PC-3 (cell line): ENCODE measurements around the gene PMEPA1. TPM values are rescaled to one million over a fixed set of nuclear protein-coding genes. Genes with fewer than 3 reads are reported as not detected.

ENCODE experiments used
- ATAC-seq: fragments of 200-7000 bp; cut with Tn5 transposase; 2 replicates; pipeline ENCODE4 v1.9.1; 2020; ENCODE audit warnings: mild to moderate bottlenecking, moderate library complexity
- Bru-seq: library from RNA; stranded (reverse); fragments of 400-500 nt; gene quantifications from one replicate; lab custom pipeline; 2021; lab: Mats Ljungman, UMichigan
- BruChase-seq, 2 experiments: library from RNA; stranded (reverse); fragments of 400-500 nt; gene quantifications; one replicate each; lab custom pipeline; 2021; lab: Mats Ljungman, UMichigan
- BruUV-seq: library from RNA; stranded (reverse); fragments of 400-500 nt; replicated peaks from 2 replicates; lab custom pipeline; 2021; lab: Mats Ljungman, UMichigan
- CTCF ChIA-PET: fragments of 300-600 bp; sonication (Branson Sonifier 250); formaldehyde crosslinking; loops from one replicate; lab custom pipeline; 2022; ENCODE audit warnings: antibody characterized with exemption; lab: Charles Lee
- POLR2A ChIA-PET: fragments of 300-600 bp; sonication (Branson Sonifier 250); formaldehyde crosslinking; loops from one replicate; lab custom pipeline; 2022; ENCODE audit warnings: antibody characterized with exemption; ENCODE audit not compliant: unreplicated experiment; lab: Charles Lee
- DNase-seq: peaks from one replicate; pipeline ENCODE4 v3.0.0-alpha.2; 2015
- H2AFZ ChIP-seq: fragments of 300-600 bp; sonication (generic); 2 replicates; pipeline ENCODE4 v1.6.0; 2016; ENCODE audit warnings: antibody characterized with exemption, low read length
- H3F3A ChIP-seq: fragments of 300-600 bp; sonication (generic); one replicate; pipeline ENCODE4 v1.6.0; 2017; ENCODE audit warnings: antibody characterized with exemption, low read length, control low read depth, mild to moderate bottlenecking; ENCODE audit not compliant: unreplicated experiment
- H3K27ac ChIP-seq: fragments of 300-600 bp; sonication (generic); 2 replicates; pipeline ENCODE4 v1.5.1; 2016; ENCODE audit warnings: mild to moderate bottlenecking, low read length
- H3K27me3 ChIP-seq: fragments of 300-600 bp; sonication (generic); 2 replicates; pipeline ENCODE4 v1.6.1; 2016; ENCODE audit warnings: low read length, mixed read lengths
- H3K36me3 ChIP-seq: fragments of 300-600 bp; sonication (generic); 2 replicates; pipeline ENCODE4 v1.6.1; 2016; ENCODE audit warnings: low read depth, mixed run types, low read length, mixed read lengths
- H3K4me1 ChIP-seq: fragments of 300-600 bp; sonication (generic); 2 replicates; pipeline ENCODE4 v1.5.1; 2016; ENCODE audit warnings: low read length; ENCODE audit not compliant: insufficient read depth
- H3K4me2 ChIP-seq: fragments of 300-600 bp; sonication (generic); 2 replicates; pipeline ENCODE4 v1.6.0; 2016; ENCODE audit warnings: low read length
- H3K4me3 ChIP-seq: fragments of 300-600 bp; sonication (generic); 2 replicates; pipeline ENCODE4 v1.5.1; 2016; ENCODE audit warnings: mild to moderate bottlenecking, low read length, mixed read lengths
- H3K79me2 ChIP-seq: fragments of 300-600 bp; sonication (generic); 2 replicates; pipeline ENCODE4 v1.6.1; 2017; ENCODE audit warnings: low read length, mixed read lengths
- H3K9ac ChIP-seq: fragments of 300-600 bp; sonication (generic); 2 replicates; pipeline ENCODE4 v1.6.0; 2016; ENCODE audit warnings: mild to moderate bottlenecking, low read length
- H3K9me2 ChIP-seq: fragments of 300-600 bp; sonication (generic); replicated peaks from 2 replicates; pipeline ENCODE4 v1.6.1; 2016; ENCODE audit warnings: mixed run types, low read length, mixed read lengths
- H3K9me3 ChIP-seq: fragments of 300-600 bp; sonication (generic); 2 replicates; pipeline ENCODE4 v1.6.1; 2016; ENCODE audit warnings: low read length, mixed read lengths
- H4K20me1 ChIP-seq: fragments of 300-600 bp; sonication (generic); 2 replicates; pipeline ENCODE4 v1.6.1; 2016; ENCODE audit warnings: low read length, mixed read lengths
- CTCF ChIP-seq: fragments of 300-600 bp; sonication (generic); conservative IDR thresholded peaks from 2 replicates; pipeline ENCODE4 v1.5.1; 2017; ENCODE audit warnings: antibody characterized with exemption, low read depth, mild to moderate bottlenecking, low read length
- EZH2 ChIP-seq: fragments of 300-600 bp; sonication (generic); IDR thresholded peaks from one replicate; pipeline ENCODE4 v1.6.1; 2017; ENCODE audit warnings: antibody characterized with exemption, mild to moderate bottlenecking, low read length; ENCODE audit not compliant: unreplicated experiment
- EZH2phosphoT487 ChIP-seq: fragments of 300-600 bp; sonication (generic); IDR thresholded peaks from 2 replicates; pipeline ENCODE4 v1.6.1; 2018; ENCODE audit warnings: mild to moderate bottlenecking, antibody characterized with exemption, low read length, borderline replicate concordance
- intact Hi-C: fragments of 100-400 bp; cut with micrococcal nuclease; formaldehyde crosslinking; loops from 2 replicates; pipeline ENCODE4 v1.9.0; 2023
- long read RNA-seq: library from polyadenylated mRNA; unstranded; transcript quantifications from one replicate; pipeline ENCODE4 v2.0.0, GENCODE V29; 2021; ENCODE audit not compliant: unreplicated experiment
- total RNA-seq: library from RNA; depleted of rRNA; stranded (reverse); fragments of >200 nt; gene quantifications from 2 replicates; pipeline ENCODE4 v1.2.3, GENCODE V29; 2014; rRNA removed

Gene PMEPA1
- total RNA-seq = 21.9 and 29.3 TPM in 2 replicates
- Bru-seq, nascent RNA = percentile 66 among the genes with signal in this experiment
- BruChase-seq, experiment 1, labeled RNA remaining after a 6-hour chase = percentile 78 among the genes with signal in this experiment
- BruChase-seq, experiment 2, labeled RNA remaining after a 2-hour chase = percentile 82 among the genes with signal in this experiment
- long read RNA-seq, full-length matches to known transcripts = 59 of 103 reads
- long read RNA-seq, partial matches to known transcripts = 4 of 103 reads
- long read RNA-seq, other reads (novel, unspliced or antisense) = 40 of 103 reads

- Histone ChIP-seq H3K27ac (peak within 1 kb of the TSS; percentile 88), H3K9ac (peak within 1 kb of the TSS; percentile 95), H3K9me2 (no peaks in the 10 kb centered on the region), H3F3A (no peaks in the 10 kb centered on the region), H2AFZ (peak within 1 kb of the TSS; percentile 90), H3K27me3 (no peaks in the 10 kb centered on the region), H4K20me1 (peaks cover 38% of the 10 kb centered on the region), H3K4me1 (peaks cover 70% of the 10 kb centered on the region), H3K9me3 (no peaks in the 10 kb centered on the region), H3K4me2 (peak within 1 kb of the TSS; percentile 98), H3K4me3 (peak within 1 kb of the TSS; percentile 98), H3K36me3 (peaks cover 14% of the 10 kb centered on the region), H3K79me2 (peaks cover 82% of the 10 kb centered on the region)
- POLR2A ChIA-PET = interaction anchor here (0.6 to 0.7 kb wide), 6 partner anchors 57 to 1886 kb away, joined by 3 to 5 read pairs (median 4); no protein-coding TSS in a partner anchor
- no peak for TF ChIP-seq EZH2
- TF ChIP-seq CTCF = peak; percentile 40; the same call in 1 of the 2 replicates
- peak; percentile 49; the same call in 1 of the 2 replicates for TF ChIP-seq EZH2phosphoT487
- CTCF ChIA-PET = interaction anchor here (0.8 to 1.6 kb wide), 2 partner anchors 56 to 87 kb away, joined by 3 to 5 read pairs; no protein-coding TSS in a partner anchor
- BruUV-seq = no TSS peak
- intact Hi-C loops = loop anchor here (2.0 kb wide), 1 partner anchor 17 kb away; no protein-coding TSS in a partner anchor
- DNase-seq = peak; percentile 99
- peak; percentile 66 for ATAC-seq
Measured at GRCh38 chr20:57709823-57710799, at the start of gene PMEPA1. Gene PMEPA1, minus strand, starts transcription at chr20:57710015. Its CDS starts 433 bp downstream, at chr20:57709582.

GRCh38 chr20:57757767-57758166, 48.0 kb upstream of the PMEPA1 start:
- H3K36me3 ChIP-seq = no peaks in the 10 kb centered on the region
- no peaks in the 10 kb centered on the region for H4K20me1 ChIP-seq
- no peak for ATAC-seq
- H3K4me3 ChIP-seq = no peak overlapping the region
- H3K9ac ChIP-seq = no peak overlapping the region
- H3K27ac ChIP-seq = no peak overlapping the region
- H3K9me2 ChIP-seq = no peaks in the 10 kb centered on the region
- no peak overlapping the region for H3K4me2 ChIP-seq
- no peaks in the 10 kb centered on the region for H3K27me3 ChIP-seq
- H3K9me3 ChIP-seq = no peaks in the 10 kb centered on the region
- POLR2A ChIA-PET = no interaction called here
- no peaks in the 10 kb centered on the region for H3K79me2 ChIP-seq
- BruUV-seq = no TSS peak
- peaks cover 9% of the 10 kb centered on the region; the same call in 1 of the 2 replicates for H3K4me1 ChIP-seq
- H2AFZ ChIP-seq = no peak overlapping the region
- DNase-seq = no peak
- TF ChIP-seq EZH2 = no peak
- no peak for TF ChIP-seq EZH2phosphoT487
- TF ChIP-seq CTCF = no peak
- intact Hi-C loops = no loop called here
- no peaks in the 10 kb centered on the region for H3F3A ChIP-seq
- CTCF ChIA-PET = no interaction called here
